Measurements from ENCODE around the gene H6PD.

H6PD gene

DNA sequence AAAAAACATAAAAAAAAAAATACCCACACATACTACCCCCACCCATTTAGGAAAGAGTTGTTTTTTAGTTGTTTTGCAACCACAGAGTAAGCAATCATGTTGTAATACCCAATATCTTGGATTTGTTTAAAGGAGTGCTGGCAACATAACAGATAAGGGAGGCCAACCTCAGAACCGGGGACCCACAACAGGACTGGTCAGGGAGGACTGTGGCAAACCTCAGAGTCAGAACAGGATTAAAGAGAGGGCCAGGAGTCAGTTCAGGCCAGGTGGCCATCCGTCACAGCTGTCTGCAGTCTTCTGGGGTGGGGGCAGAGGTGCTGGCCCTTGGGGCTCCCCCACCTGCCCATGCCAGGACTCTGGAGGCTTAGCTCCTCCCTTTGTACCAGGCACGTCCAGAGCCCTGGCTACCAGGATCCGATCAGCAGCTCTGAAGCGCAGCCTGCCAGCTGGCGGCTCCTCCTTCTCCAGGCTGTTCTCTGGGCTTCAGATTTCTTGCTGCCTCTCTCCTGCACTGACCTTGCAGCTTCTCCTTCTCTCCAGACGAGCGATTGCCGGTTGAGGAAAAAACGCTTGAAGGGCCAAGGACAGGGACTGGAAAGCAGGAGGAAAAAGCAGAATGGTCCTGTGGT lies 7.9 kb downstream of the H6PD start:
- DNase-seq: no peak

DNA sequence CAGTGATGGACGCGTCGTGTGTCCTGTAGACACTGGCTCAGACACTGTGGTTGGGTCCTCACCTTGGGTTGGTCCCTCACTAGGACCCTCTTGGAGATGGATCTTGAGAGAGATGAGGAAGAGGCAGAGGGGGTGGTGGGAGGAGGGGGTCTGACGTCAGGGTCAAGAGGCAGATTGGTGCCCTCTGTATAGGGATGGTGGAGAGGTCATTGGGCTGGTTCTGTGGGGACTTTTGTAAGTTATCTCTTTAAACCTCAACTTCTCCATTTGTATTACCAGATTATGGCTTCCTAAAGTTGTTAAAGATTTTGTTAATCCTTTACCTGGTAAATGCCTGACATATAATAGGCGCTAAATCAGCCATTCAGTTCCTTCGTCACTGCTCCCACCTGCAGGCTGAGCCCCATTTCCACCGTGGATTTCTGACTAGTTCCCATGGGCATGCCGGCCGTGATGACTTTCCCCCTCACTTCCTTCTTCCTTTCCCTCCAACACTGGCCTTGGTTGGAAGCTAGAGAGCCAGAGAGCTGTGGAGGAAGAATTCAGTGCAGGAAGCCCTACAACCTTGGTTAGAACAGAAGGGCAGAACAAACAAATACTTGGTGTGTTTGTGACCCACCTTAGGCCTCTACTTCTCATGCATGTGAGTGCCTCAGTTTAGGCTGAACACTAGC lies 8.6 kb downstream of the H6PD start:
- no peak for DNase-seq

DNA sequence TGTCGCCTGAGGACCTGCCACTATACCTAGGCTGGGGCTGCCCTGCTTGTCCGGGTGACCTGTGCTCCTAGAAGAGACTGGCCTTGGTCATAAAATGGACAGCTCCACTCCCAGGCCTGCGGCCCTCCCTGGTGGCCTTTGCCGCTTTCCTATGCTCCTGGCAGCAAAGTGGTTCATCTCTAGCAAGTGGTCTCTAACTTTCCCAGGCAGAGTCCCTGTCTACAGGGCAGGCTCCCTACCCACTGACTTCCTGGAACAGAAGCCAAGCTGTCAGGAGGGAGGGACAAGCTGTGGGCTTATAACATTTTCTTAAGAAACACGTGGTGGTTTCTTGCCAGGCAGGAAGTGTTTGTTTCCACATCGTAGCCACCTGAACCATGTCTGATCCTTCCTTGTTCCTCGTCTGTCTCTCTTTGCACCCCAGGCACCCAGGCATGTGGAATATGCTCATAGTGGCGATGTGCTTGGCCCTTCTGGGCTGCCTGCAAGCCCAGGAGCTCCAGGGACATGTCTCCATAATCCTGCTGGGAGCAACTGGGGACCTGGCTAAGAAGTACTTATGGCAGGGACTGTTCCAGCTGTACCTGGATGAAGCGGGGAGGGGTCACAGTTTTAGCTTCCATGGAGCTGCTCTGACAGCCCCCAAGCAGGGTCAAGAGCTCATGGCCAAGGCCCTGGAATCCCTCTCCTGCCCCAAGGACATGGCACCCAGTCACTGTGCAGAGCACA lies 10.1 kb downstream of the H6PD start:
- DNase-seq: no peak

DNA sequence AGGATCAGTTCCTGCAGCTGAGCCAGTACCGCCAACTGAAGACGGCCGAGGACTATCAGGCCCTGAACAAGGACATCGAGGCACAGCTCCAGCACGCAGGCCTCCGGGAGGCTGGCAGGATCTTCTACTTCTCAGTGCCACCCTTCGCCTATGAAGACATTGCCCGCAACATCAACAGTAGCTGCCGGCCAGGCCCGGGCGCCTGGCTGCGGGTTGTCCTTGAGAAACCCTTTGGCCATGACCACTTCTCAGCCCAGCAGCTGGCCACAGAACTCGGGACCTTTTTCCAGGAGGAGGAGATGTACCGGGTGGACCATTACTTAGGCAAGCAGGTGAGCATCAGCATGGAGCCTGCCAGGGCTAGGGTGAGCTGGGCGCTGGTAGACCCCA lies 10.7 kb downstream of the H6PD start:
- no peak for DNase-seq

DNA sequence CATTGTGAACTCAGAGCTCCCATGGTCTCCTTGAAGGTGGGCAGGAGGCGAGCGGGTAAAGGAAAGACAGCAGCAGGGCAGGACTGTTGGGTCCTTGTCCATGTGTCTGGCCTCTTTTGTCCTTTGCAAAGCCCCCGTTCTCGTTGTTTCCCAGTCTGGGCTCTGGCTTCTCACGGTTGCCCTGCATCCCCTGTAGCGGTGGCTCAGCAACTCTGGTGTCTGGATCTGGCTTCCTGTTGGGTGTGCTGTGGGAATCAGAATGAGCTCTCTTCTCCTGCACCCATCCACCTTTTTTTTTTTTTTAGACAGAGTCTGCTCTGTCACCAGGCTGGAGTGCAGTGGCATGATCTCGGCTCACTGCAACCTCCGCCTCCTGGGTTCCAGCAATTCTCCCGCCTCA lies 11.1 kb downstream of the H6PD start:
- DNase-seq: no peak

DNA sequence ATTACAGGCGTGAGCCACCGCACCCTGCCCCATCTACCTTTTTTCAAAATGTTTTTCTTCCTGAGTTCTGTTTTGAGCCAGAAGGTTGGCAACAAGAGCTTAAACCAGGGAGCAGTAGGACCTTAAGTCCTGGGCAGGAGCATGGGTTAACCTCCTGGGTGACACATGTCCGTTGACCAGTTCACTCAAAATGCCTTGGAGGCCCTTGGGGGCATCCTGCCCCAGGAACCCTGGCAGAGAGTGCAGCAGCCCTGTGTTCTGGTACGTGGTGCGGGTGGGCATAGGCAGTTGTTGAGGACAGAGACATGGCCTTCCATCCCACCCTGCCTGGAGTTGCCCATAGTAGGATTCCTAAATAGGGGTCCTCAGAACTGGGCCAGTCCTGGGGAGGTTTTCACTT lies 11.6 kb downstream of the H6PD start:
- no peak for DNase-seq

DNA sequence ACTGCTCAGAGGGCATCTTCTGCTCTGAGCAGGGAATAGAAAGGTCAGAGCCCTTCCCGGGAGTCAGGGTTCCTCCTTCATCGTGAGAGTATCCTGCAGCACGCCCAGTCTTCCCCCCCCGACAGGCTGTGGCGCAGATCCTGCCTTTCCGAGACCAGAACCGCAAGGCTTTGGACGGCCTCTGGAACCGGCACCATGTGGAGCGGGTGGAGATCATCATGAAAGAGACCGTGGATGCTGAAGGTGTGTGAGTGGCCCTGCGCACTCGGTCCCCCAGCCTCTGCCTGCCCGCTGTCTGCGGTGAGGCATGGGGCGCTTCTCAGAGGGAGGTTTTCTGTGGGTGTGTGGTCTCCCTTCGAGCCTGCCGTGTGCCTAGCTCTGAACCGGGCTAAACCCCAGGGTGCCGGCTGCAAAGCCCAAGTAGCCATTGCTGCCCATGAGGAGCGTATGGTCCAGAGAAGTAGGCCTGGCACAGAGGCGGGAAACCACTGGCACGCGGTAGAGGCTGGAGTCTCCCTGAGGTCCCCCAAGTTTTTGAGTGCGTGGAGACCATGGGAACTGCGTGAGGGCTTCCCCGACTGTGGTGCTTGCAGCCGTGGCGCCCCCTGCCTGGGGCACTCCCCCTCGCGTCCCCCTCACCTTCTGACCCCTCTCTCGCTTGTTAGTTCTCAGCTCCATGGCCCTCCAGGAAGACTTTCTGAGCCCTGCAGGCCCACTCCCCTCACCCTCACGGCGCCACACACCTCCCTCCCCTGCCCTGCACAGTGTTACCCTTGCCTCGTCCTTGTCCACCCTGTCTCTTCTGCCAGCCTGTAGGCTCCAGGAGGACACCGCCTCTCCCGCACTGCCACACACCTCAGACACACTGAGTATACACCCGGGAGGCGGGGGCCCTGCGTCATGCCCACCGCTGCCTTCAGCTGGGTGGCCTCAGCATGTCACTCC lies 12.5 kb downstream of the H6PD start:
- DNase-seq: no peak

DNA sequence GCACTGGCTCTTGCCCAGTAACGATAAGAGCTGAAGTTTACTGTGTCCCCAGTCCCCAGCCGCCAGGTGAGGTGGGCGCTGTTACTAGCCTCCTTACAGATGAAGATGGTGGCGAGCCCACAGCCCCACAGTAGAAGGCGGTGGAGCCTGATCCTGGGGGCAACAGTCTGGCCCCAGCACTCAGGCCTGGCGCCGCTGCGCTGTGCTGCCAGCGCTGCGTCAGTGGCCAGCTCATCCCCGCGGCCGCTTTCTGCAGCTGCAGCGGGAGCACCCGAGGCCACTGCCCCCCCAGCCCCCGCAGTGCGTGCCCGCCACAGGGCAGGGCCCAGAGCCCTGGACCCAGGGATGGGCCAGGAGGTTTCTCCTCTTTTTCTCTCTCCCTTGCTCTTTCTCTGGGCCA lies 13.3 kb downstream of the H6PD start:
- DNase-seq: no peak

DNA sequence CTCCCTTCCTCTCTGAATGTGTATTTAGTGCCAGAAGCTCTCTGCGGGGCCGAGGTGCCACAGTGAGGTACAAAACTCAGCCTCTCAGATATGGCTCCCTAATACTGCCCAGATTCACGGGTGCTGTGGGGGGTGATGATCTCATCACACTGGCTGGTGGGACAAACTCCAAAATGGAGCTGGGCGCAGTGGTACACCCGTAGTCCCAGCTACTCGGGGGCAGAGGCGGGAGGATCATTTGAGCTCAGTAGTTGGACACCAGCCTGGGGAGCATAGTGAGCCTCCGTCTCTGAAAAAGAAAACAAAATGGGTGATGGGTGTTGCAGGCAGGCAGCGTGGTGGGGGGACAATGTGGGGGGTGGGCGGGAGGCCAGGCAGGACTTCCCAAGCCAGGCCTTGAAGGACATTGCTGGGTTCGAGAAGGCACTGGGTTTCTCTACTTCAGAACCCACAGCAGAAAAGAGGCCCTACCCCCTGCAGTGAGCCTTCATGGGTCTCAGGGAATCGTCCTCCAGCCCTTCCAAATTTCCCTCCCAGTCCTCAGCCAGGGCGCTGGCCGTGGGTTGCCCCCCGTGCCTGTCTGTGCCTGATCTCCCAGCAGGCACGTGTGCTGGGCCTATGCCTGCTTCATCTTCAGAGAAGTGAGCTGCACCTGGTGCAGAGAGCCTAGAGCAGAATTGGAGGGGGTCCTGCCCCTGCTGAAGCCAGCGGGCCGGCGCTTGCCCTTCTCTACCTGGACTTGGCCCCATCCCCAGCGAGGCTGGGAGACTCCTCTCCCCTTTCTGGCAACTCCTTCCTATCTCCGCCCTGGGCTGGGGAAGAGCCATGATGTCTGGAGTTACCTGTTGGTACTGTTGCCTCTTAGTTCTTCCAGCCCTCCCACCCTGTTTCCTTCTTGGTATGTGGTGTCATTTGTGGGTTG lies 14.0 kb downstream of the H6PD start:
- DNase-seq: no peak

DNA sequence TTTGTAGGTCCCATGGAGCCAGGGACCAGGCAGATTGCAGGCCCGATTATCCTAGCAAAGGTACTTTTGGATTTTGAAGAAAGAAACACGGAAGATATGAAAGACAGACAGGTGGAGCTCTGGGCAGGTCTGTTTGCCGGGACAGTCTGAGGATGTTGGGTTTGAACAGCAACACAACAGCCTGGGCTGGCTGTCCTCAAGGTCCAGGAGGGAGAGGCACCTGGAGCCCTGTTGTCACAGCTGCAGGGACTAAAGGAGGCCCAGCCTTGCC lies 14.6 kb downstream of the H6PD start:
- no peak for DNase-seq

DNA sequence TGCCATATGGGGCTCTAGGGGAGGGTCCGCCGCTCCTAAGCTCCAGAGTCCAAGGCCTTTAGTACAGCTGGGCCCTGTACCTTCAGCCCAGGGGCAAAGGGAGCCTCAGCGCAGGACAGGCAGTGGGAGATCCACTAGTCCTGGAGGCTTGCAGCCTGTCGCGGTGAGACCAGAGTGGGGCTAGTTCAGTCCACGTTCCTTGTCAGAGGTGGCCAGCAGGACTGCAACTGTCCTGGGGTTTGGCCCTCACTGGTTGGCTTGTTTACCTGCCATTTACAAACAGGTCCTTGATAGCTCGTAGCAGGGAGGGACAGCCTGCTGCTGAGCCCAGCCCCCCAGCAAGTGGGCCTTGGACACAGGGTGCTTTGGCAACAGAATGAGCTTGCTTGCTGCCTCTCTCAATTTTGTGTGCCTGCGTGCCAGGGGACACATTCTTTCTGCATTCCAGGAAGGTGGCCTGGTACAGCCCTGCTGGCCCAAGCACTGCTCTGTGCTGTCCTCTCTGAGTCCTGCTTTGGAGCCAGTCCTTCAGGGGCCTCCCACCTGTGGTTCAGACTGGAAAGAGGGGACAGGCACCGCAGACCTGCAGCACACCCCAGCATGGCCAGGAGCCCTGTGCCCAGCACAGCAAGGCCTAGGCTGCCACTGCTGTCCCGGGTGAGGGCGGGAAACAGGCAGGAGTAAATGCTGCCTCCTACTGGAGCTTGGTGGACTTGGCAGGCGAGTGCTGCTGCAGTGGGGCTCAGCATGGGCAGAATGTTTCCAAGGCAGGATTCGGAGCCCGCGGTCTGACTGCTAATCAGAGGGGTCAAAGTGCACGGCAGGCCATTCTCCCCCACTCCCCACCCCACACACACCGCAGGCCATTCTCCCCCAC lies 15.2 kb downstream of the H6PD start:
- no peak for DNase-seq

DNA sequence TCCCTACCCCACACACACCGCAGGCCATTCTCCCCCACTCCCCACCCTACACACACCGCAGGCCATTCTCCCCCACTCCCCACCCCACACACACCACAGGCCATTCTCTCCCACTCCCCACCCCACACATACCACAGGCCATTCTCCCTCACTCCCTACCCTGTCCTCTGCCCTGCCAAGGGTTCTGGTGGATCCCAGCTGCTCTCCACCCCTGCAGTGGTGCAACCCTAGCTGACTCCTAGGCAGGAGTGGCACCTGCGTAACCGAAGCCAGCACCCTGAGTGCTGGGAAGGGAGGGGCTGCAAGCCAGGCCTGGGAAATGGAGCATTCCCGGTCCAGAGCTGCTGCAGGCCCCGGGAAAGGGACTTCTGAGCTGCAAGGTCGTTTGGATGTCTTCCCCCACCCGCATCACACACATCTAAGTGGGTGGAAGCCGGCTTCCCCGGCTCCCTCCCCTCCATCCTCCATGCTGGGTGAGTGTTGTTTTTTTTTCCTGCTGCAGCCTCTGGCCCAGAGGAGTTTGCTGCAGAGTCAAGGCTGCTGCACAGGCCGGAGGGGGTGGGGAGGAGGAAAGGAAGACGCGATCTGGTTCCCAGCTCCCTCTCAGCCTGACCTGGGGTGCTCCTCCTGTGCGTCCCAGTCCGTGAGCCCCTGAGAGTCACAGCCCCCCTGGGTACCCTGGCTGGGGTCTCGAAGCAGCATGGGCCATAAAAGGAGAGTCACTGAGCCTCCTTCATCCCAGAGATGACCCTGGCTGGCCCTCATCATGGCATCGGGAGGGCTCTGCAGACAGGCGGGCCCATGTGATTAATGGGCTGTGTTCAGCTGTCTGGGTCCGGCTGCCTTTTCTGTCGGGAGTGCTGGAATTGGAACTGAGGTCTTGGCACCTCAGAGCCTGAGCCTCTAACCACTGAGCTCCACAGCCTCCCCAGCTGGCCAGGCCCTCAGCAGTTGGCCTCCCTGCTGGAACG lies 16.1 kb downstream of the H6PD start:
- DNase-seq: no peak

DNA sequence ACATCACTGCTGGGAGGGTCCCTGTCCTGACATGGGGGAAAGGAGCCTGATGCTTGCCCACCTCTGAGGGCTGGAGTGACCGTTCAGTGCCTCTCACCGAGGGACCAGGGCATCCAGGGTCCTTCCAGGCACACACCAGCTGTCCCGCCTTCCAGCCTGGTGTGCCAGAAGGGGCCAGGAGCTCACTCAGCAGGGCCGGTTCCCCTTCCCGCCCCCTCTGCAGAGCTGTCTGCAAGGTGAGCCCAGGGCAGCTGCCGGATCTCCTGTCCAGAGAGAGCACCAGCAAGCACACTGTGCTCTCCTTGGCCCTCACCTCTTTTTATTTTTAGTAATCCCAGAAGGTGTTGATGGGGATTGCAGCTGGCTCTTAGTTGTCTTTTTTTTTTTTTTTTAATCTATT lies 16.9 kb downstream of the H6PD start:
- no peak for DNase-seq

DNA sequence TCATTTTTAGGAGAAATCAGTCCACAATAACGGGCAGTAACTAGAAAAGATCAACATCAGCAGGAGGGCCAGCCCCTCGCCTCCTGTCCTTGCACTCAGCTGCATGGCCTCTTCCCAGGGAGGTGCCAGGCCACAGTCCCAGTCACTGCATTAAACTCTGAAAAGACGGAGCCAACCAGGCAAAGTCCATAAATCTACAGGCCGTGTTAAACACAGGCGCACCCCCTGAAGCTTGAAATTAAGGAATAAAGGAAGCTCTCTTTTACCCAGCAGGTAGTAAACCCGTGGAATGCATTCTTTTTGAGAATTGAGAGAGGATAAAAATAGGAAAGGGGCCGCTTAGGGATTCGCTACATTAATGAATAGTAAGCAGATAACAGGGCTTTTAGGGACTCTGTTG lies 18.4 kb downstream of the H6PD start:
- no peak for DNase-seq

DNA sequence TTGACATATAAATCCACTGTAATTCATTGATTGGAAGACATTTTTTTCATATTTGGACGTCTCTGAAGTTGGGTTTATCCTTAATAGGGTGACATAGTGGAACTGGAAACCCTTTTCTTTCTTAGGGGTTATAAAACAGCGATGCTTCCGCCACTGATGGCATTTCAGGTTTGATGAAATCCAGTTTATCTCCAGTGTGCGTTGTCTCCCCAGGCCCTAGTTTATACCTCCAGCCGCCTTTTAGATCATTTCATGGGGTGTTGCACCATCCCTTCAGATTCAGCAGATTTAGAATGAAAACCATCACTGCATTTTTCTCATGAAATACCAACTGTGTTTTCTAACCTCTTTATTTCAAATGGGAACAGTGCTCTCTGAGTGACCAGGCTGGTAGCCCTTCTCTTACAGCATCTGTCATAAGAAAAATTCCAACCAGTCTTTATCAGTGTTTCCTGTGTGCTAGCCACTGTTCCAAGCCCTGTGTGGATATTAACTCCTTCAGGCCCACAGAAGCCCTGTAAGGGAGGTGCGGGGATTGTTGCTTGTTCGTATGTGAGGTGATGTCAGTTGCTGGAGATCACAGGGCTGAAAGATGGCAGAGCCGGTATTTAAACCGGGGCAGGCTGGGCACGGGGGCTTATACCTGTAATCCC lies 19.0 kb downstream of the H6PD start:
- DNase-seq: peak; percentile 36

DNA sequence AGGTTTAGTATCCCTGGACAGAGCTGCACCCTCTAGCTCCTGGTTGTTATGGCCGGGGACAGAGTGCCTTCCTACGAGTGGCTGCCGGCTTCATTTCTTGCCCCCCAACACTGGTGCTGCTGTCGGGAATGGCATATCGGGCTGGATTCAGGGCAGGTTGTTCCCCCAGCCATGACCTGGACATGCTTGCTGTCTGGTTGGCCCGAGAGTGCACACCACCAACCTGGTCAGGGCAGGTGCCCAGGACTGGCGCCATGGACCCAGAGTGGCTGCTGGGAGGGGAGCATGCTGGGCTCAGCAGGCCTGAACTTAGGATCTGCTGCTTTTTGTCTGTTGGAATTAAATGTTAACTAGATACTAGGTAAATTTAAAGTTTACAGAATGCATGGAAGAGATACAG lies 21.8 kb downstream of the H6PD start:
- no peak for DNase-seq

DNA sequence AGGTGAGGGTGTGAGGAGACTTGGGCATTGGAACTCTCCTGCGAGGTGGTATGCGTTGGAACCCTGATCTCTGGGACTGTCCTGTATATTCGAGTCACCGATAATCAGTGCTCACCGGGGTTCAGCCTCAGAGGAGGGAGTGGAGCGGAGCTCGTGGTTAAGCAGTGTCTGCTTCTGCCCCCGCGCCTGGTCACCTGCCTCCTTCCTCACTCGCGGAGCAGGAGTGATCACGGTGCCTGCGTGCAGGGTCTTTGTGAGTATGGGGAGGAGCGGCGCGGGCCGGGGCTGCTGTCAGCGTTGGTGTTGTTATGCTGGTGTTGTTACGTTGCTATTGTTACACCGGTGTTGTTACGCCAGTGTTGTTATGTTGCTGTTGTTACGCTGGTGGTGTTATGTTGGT lies 23.3 kb downstream of the H6PD start:
- no peak for DNase-seq

DNA sequence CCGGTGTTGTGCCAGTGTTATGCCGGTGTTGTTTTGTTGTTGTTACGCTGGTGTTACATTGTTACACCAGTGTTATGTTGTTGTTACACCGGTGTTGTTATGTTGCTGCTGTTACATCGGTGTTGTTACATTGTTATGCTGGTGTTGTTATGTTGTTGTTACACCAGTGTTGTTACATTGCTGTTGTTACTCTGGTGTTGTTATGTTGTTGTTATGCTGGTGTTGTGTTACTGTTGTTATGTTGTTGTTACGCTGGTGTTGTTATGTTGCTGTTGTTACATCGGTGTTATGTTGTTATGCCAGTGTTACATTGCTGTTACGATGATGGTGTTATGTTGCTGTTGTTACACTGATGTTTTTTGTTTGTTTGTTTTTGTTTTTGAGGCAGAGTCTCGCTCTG lies 24.1 kb downstream of the H6PD start:
- no peak for DNase-seq

DNA sequence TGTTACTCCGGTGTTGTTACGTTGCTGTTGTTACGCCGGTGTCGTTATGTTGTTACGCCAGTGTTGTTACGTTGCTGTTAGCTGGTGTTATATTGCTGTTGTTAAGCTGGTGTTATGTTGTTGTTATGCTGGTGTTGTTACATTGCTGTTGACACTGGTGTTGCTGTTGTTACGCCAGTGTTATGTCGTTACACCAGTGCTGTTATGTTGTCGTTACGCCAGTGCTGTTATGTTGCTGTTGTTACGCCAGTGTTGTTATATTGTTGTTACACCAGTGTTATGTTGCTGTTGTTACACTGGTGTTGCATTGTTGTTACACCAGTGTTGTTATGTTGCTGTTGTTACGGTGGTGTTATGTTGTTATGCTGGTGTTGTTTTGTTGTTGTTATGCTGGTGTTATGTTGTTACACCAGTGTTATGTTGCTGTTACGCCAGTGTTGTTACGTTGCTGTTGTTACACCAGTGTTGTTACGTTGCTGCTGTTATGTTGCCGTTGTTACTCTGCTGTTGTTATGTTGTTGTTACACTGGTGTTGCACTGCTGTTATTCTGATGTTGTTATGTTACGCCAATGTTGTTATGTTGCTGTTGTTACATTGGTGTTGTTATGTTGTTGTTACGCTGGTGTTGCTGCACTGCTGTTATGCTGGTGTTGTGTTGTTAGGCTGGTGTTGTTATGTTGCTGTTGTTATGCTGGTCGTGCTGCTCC lies 25.6 kb downstream of the H6PD start:
- no peak for DNase-seq
